IMR-90 (cell line): ENCODE measurements around the gene KLHL4. TPM values are rescaled to one million over a fixed set of nuclear protein-coding genes. Genes with fewer than 3 reads are reported as not detected.

Source experiments
- ATAC-seq: fragments of 200-7000 bp; cut with Tn5 transposase; 2 replicates; pipeline ENCODE4 v1.9.1; 2020; ENCODE audit warnings: low read depth, mild to moderate bottlenecking, moderate library complexity
- BruUV-seq: library from RNA; stranded (reverse); fragments of 400-500 nt; replicated peaks from 2 replicates; lab custom pipeline; 2021; lab: Mats Ljungman, UMichigan
- CTCF ChIA-PET: fragments of 300-600 bp; formaldehyde crosslinking; extraction: SDS; loops from one replicate; lab custom pipeline; 2021; ENCODE audit warnings: antibody characterized with exemption; lab: Yijun Ruan, JAX
- POLR2A ChIA-PET: fragments of 300-600 bp; sonication (Branson Sonifier 250); formaldehyde crosslinking; loops from one replicate; lab custom pipeline; 2022; ENCODE audit warnings: antibody characterized with exemption; ENCODE audit not compliant: unreplicated experiment; lab: Charles Lee
- DNase-seq: peaks from one replicate; pipeline ENCODE4 v3.0.0; 2013
- H2AFZ ChIP-seq: replicated peaks from 2 replicates; pipeline ENCODE3; 2013; ENCODE audit warnings: low read length, mild to moderate bottlenecking; ENCODE audit not compliant: poor library complexity
- H2AK5ac ChIP-seq: 2 replicates; pipeline ENCODE4 v1.6.1; 2013; ENCODE audit warnings: low read depth, low read length, inconsistent platforms
- H2AK9ac ChIP-seq: replicated peaks from 2 replicates; pipeline ENCODE3; 2013; ENCODE audit warnings: mild to moderate bottlenecking, low read depth, low read length, moderate library complexity; ENCODE audit not compliant: poor library complexity
- H2BK120ac ChIP-seq: 2 replicates; pipeline ENCODE4 v1.6.1; 2013; ENCODE audit warnings: low read depth, low read length, inconsistent platforms
- H2BK15ac ChIP-seq: 3 replicates; pipeline ENCODE4 v1.6.1; 2013; ENCODE audit warnings: low read depth, low read length, inconsistent platforms
- H2BK20ac ChIP-seq: 2 replicates; pipeline ENCODE4 v1.6.1; 2013; ENCODE audit warnings: low read depth, mild to moderate bottlenecking, inconsistent platforms, low read length, moderate library complexity
- H2BK5ac ChIP-seq: 2 replicates; pipeline ENCODE4 v1.6.1; 2013; ENCODE audit warnings: mild to moderate bottlenecking, low read depth, low read length, inconsistent platforms; ENCODE audit not compliant: poor library complexity, severe bottlenecking
- H3K14ac ChIP-seq: replicated peaks from 2 replicates; pipeline ENCODE4 v1.6.1; 2013; ENCODE audit warnings: low read depth, low read length, inconsistent platforms
- H3K18ac ChIP-seq: 2 replicates; pipeline ENCODE4 v1.6.1; 2013; ENCODE audit warnings: low read depth, low read length, control low read depth
- H3K23ac ChIP-seq: 2 replicates; pipeline ENCODE4 v1.6.1; 2013; ENCODE audit warnings: low read depth, low read length, inconsistent platforms
- H3K27ac ChIP-seq: 2 replicates; pipeline ENCODE4 v1.5.1; 2013; ENCODE audit warnings: mild to moderate bottlenecking, control low read depth, low read length; ENCODE audit not compliant: insufficient read depth
- H3K27me3 ChIP-seq: 2 replicates; pipeline ENCODE4 v1.6.1; 2013; ENCODE audit warnings: low read length; ENCODE audit not compliant: control insufficient read depth, insufficient read depth
- H3K36me3 ChIP-seq: 2 replicates; pipeline ENCODE4 v1.6.1; 2013; ENCODE audit warnings: low read length, mixed read lengths; ENCODE audit not compliant: control insufficient read depth, insufficient read depth
- H3K4ac ChIP-seq: 2 replicates; pipeline ENCODE4 v1.6.1; 2013; ENCODE audit warnings: low read depth, low read length, inconsistent platforms
- H3K4me1 ChIP-seq: 2 replicates; pipeline ENCODE4 v1.6.1; 2013; ENCODE audit warnings: low read length, mixed read lengths; ENCODE audit not compliant: control insufficient read depth, insufficient read depth
- H3K4me2 ChIP-seq: 2 replicates; pipeline ENCODE4 v1.6.1; 2013; ENCODE audit warnings: low read depth, mild to moderate bottlenecking, control low read depth, low read length, moderate library complexity
- H3K4me3 ChIP-seq: 2 replicates; pipeline ENCODE4 v1.5.1; 2013; ENCODE audit warnings: low read depth, mild to moderate bottlenecking, control low read depth, low read length, moderate library complexity; ENCODE audit not compliant: insufficient read depth
- H3K56ac ChIP-seq: 2 replicates; pipeline ENCODE4 v1.6.1; 2013; ENCODE audit warnings: low read length, inconsistent platforms; ENCODE audit not compliant: insufficient read depth; ENCODE audit errors: extremely low read depth
- H3K79me1 ChIP-seq, 2 experiments: 2 replicates each; pipeline ENCODE4 v1.6.1; 2013; ENCODE audit warnings: low read length in 2 of 2, inconsistent platforms in 1 of 2, low read depth in 1 of 2
- H3K9ac ChIP-seq: 2 replicates; pipeline ENCODE4 v1.6.1; 2013; ENCODE audit warnings: low read depth, low read length, control low read depth
- H3K9me1 ChIP-seq: 2 replicates; pipeline ENCODE4 v1.6.1; 2013; ENCODE audit warnings: low read length, inconsistent platforms; ENCODE audit not compliant: insufficient read depth
- H3K9me3 ChIP-seq: 2 replicates; pipeline ENCODE4 v1.6.1; 2013; ENCODE audit warnings: low read length; ENCODE audit not compliant: control insufficient read depth, insufficient read depth
- H4K20me1 ChIP-seq: 2 replicates; pipeline ENCODE4 v1.6.1; 2013; ENCODE audit warnings: low read length, inconsistent platforms; ENCODE audit not compliant: insufficient read depth
- H4K5ac ChIP-seq: 2 replicates; pipeline ENCODE4 v1.6.1; 2013; ENCODE audit warnings: mild to moderate bottlenecking, low read depth, low read length, control low read depth
- H4K8ac ChIP-seq, 2 experiments: 2 replicates each; pipeline ENCODE4 v1.6.1; 2013; ENCODE audit warnings: low read depth in 2 of 2, low read length in 2 of 2, control low read depth in 1 of 2, inconsistent platforms in 1 of 2
- H4K91ac ChIP-seq: 2 replicates; pipeline ENCODE4 v1.6.1; 2013; ENCODE audit warnings: low read depth, low read length, inconsistent platforms; ENCODE audit not compliant: insufficient read depth
- BHLHE40 ChIP-seq: fragments of 150-350 bp; IDR thresholded peaks from 2 replicates; pipeline ENCODE4 v1.6.1; 2016; ENCODE audit warnings: mild to moderate bottlenecking, low read depth, low read length
- CEBPB ChIP-seq: IDR thresholded peaks from 2 replicates; pipeline ENCODE4 v1.6.1; 2012; ENCODE audit warnings: low read depth, low read length, improper control_type of control experiment
- CHD1 ChIP-seq: IDR thresholded peaks from 2 replicates; pipeline ENCODE4 v1.6.1; 2012; ENCODE audit warnings: low read depth, low read length, improper control_type of control experiment
- CTCF ChIP-seq: conservative IDR thresholded peaks from 2 replicates; pipeline ENCODE4 v1.5.1; 2012; ENCODE audit warnings: mild to moderate bottlenecking, low read depth, low read length, improper control_type of control experiment
- ELK1 ChIP-seq: fragments of 150-350 bp; IDR thresholded peaks from 2 replicates; pipeline ENCODE4 v1.6.1; 2016; ENCODE audit warnings: low read depth, mild to moderate bottlenecking, low read length, moderate library complexity, borderline replicate concordance
- FOS ChIP-seq: fragments of 150-350 bp; IDR thresholded peaks from 2 replicates; pipeline ENCODE4 v1.6.1; 2016; ENCODE audit warnings: low read depth, low read length
- MAFK ChIP-seq: IDR thresholded peaks from 2 replicates; pipeline ENCODE4 v1.6.1; 2012; ENCODE audit warnings: low read depth, low read length, improper control_type of control experiment
- MAZ ChIP-seq: IDR thresholded peaks from 2 replicates; pipeline ENCODE4 v1.6.1; 2012; ENCODE audit warnings: low read depth, mild to moderate bottlenecking, low read length, improper control_type of control experiment, moderate library complexity, borderline replicate concordance
- MXI1 ChIP-seq: IDR thresholded peaks from 2 replicates; pipeline ENCODE4 v1.6.1; 2012; ENCODE audit warnings: low read depth, mild to moderate bottlenecking, low read length, moderate library complexity, borderline replicate concordance
- NFE2L2 ChIP-seq: fragments of 150-350 bp; IDR thresholded peaks from 2 replicates; pipeline ENCODE4 v1.6.1; 2016; ENCODE audit warnings: low read depth, mild to moderate bottlenecking, low read length
- POLR2A ChIP-seq: IDR thresholded peaks from 2 replicates; pipeline ENCODE4 v1.6.1; 2012; ENCODE audit warnings: mild to moderate bottlenecking, low read depth, low read length
- RAD21 ChIP-seq: IDR thresholded peaks from 2 replicates; pipeline ENCODE4 v1.6.1; 2012; ENCODE audit warnings: low read length, improper control_type of control experiment
- RCOR1 ChIP-seq: IDR thresholded peaks from 2 replicates; pipeline ENCODE4 v1.6.1; 2012; ENCODE audit warnings: mild to moderate bottlenecking, low read length, improper control_type of control experiment; ENCODE audit not compliant: insufficient replicate concordance
- RFX5 ChIP-seq: IDR thresholded peaks from 2 replicates; pipeline ENCODE4 v1.8.0; 2012; ENCODE audit warnings: low read depth, mild to moderate bottlenecking, low read length, moderate library complexity
- SMC3 ChIP-seq: fragments of 150-350 bp; IDR thresholded peaks from 2 replicates; pipeline ENCODE4 v1.6.1; 2016; ENCODE audit warnings: low read depth, mild to moderate bottlenecking, antibody characterized with exemption, low read length, moderate library complexity
- WGBS, 2 experiments: methylation state at CpG; one replicate each; pipeline versions ENCODE4 v1.1.5 to v1.1.7; 2013; ENCODE audit warnings: missing lambda C conversion rate in 2 of 2; ENCODE audit not compliant: insufficient read length in 1 of 2; ENCODE audit errors: extremely low coverage in 2 of 2; 5-methylcytosine and 5-hydroxymethylcytosine counted together
- dilution Hi-C: fragments of 300-500 bp; cut with HindIII; formaldehyde crosslinking; loops from one replicate; pipeline ENCODE4 v1.14.3; 2018; ENCODE audit warnings: low sequenced_read_pairs; ENCODE audit not compliant: unreplicated experiment
- in situ Hi-C: fragments of 300-500 bp; cut with MboI; formaldehyde crosslinking; loops from 3 replicates; pipeline ENCODE4 v1.14.3; 2019; ENCODE audit warnings: low sequenced_read_pairs, inconsistent platforms, mixed read lengths
- intact Hi-C: fragments of 100-400 bp; cut with micrococcal nuclease; formaldehyde crosslinking; loops from 2 replicates; pipeline ENCODE4 v1.10.0; 2022
- polyA plus RNA-seq, 3 experiments: library from polyadenylated mRNA; depleted of rRNA; stranded (reverse); fragments of >200 nt; gene quantifications; 2 replicates each; pipeline ENCODE4 v1.2.3, GENCODE V29; 2012; ENCODE audit warnings: low replicate concordance in 1 of 3
- total RNA-seq: library from RNA; depleted of rRNA; stranded (reverse); fragments of >200 nt; gene quantifications from 2 replicates; pipeline ENCODE4 v1.2.3, GENCODE V29; 2012

The KLHL4 gene
- total and polyA plus RNA-seq, 2 of the 4 experiments (the other 2 are of a cell fraction), result 0.50 to 1.4 TPM

GRCh38 chrX:87661761-87662160, 144.2 kb downstream of the KLHL4 start:
- BruUV-seq, result no TSS peak

More at GRCh38 chrX:87661761-87662160, 144.2 kb downstream of the KLHL4 start:
- no peaks in the 10 kb centered on the region for H3K79me1 ChIP-seq
- no CpG with 5 or more reads among the region's 6 CpGs for WGBS, 2 experiments
- dilution Hi-C loops (no loop called here), in situ Hi-C loops (no loop called here), intact Hi-C loops (no loop called here)
- H4K5ac ChIP-seq, result no peak overlapping the region
- no peak overlapping the region for H2BK15ac ChIP-seq
- H3K4me2 ChIP-seq, result no peak overlapping the region
- CTCF ChIA-PET, result no interaction called here
- no peak overlapping the region for H3K4me3 ChIP-seq
- H3K4me1 ChIP-seq, result no peaks in the 10 kb centered on the region
- TF ChIP-seq CTCF (no peak), FOS (no peak), MAFK (no peak), CHD1 (no peak), MXI1 (no peak), BHLHE40 (no peak), SMC3 (no peak), RFX5 (no peak), ELK1 (no peak), RAD21 (no peak), NFE2L2 (no peak), RCOR1 (no peak), CEBPB (no peak), POLR2A (no peak), MAZ (no peak)
- H2AK5ac ChIP-seq, result no peak overlapping the region
- no peak overlapping the region for H3K18ac ChIP-seq
- H2BK120ac ChIP-seq, result no peak overlapping the region
- no peak overlapping the region for H2BK5ac ChIP-seq
- H4K8ac ChIP-seq, result no peak overlapping the region
- H3K9me1 ChIP-seq, result no peaks in the 10 kb centered on the region
- no peak overlapping the region for H2AFZ ChIP-seq
- no peak overlapping the region for H3K23ac ChIP-seq
- no peaks in the 10 kb centered on the region for H3K9me3 ChIP-seq
- POLR2A ChIA-PET, result no interaction called here
- DNase-seq, result no peak
- no peaks in the 10 kb centered on the region for H3K27me3 ChIP-seq
- no peak overlapping the region for H2BK20ac ChIP-seq
- H3K27ac ChIP-seq, result no peak overlapping the region
- H2AK9ac ChIP-seq, result no peak overlapping the region
- no peak overlapping the region for H3K56ac ChIP-seq
- no peak overlapping the region for H3K9ac ChIP-seq
- no peaks in the 10 kb centered on the region for H3K36me3 ChIP-seq
- H4K20me1 ChIP-seq, result no peaks in the 10 kb centered on the region
- no peak for ATAC-seq
- H4K91ac ChIP-seq, result no peak overlapping the region
- H3K4ac ChIP-seq, result no peak overlapping the region
- no peak overlapping the region for H3K14ac ChIP-seq
